Esophagus muscularis mucosa (tissue), 4 donors: ENCODE results near the gene ZNF598.

Source experiments
- CTCF ChIP-seq, 3 experiments: fragments of 200-600 bp in 2 of 3; fragments of 450-650 bp in 1 of 3; sonication (generic) in 2 of 3; IDR thresholded peaks; one replicate each; pipeline ENCODE4 v1.5.1; 2017 to 2019; ENCODE audit warnings: antibody characterized with exemption in 3 of 3, mild to moderate bottlenecking in 2 of 3, moderate library complexity in 1 of 3
- EP300 ChIP-seq: sonication (generic); formaldehyde crosslinking; IDR thresholded peaks from one replicate; pipeline ENCODE4 v1.6.1; 2017; ENCODE audit warnings: antibody characterized with exemption
- POLR2A ChIP-seq: fragments of 450-650 bp; IDR thresholded peaks from one replicate; pipeline ENCODE4 v1.6.1; 2017; ENCODE audit warnings: antibody characterized with exemption, moderate library complexity, mild to moderate bottlenecking, low read depth
- POLR2AphosphoS5 ChIP-seq, 2 donors: sonication (generic); formaldehyde crosslinking; IDR thresholded peaks; one replicate each; pipeline ENCODE4 v1.6.1; 2017; ENCODE audit warnings: antibody characterized with exemption in 2 of 2

- TF ChIP-seq POLR2AphosphoS5 (IDR thresholded peaks at IDR 0.05) (no peak), CTCF (IDR thresholded peaks at IDR 0.05) (no peak), POLR2A (no peak), EP300 (no peak)
Measured at GRCh38 chr16:2015117-2015946, 5.7 kb upstream of the ZNF598 start.
